Measurements from ENCODE around the gene KCNIP4. TPM values are rescaled to one million over a fixed set of nuclear protein-coding genes. Genes with fewer than 3 reads are reported as not detected.

The KCNIP4 gene
- polyA plus RNA-seq, 3 donors, result 0.09 to 0.25 TPM; not detected in 1

GRCh38 chr4:20922962-20923361 is 1025.6 kb downstream of the KCNIP4 start:
- TF ChIP-seq CTCF (IDR thresholded peaks at IDR 0.05), result no peak
- Histone ChIP-seq H3K4me3 (replicated peaks in 1 of 3; ENCODE audit: low read depth in 2 of 3, low read length in 3 of 3) (no peak overlapping the region), H3K4me1 (ENCODE audit: control insufficient read depth in 1 of 2, insufficient read depth in 2 of 2, low read length in 2 of 2) (no peaks in the 10 kb centered on the region), H3K4me2 (replicated peaks; ENCODE audit: extremely low read depth, low read length, poor library complexity, severe bottlenecking) (no peak overlapping the region), H3K27me3 (ENCODE audit: control insufficient read depth in 2 of 2, insufficient read depth in 2 of 2, low read length in 2 of 2) (no peaks in the 10 kb centered on the region), H3K9ac (ENCODE audit: insufficient read depth, low read length, poor library complexity, severe bottlenecking) (no peak overlapping the region), H3K27ac (ENCODE audit: low read depth in 1 of 2, low read length in 2 of 2) (no peak overlapping the region), H3K9me3 (replicated peaks in 1 of 2; ENCODE audit: control insufficient read depth in 1 of 2, insufficient read depth in 1 of 2, low read length in 2 of 2) (peaks cover 4 to 9% of the 10 kb centered on the region in 2 donors), H3K79me2 (ENCODE audit: insufficient read depth, low read length) (no peaks in the 10 kb centered on the region), H4K20me1 (ENCODE audit: insufficient read depth, low read length) (no peaks in the 10 kb centered on the region), H3K36me3 (replicated peaks in 1 of 2; ENCODE audit: control insufficient read depth in 1 of 2, insufficient read depth in 2 of 2, low read length in 2 of 2) (no peaks in the 10 kb centered on the region), H2AFZ (ENCODE audit: insufficient read depth, low read depth, low read length, poor library complexity, severe bottlenecking) (no peak overlapping the region)
- no CpG with 5 or more reads among the region's 2 CpGs for WGBS (ENCODE audit: insufficient coverage)
- Mint-ChIP-seq H3K4me3 (no peak overlapping the region), H3K9me3 (peaks cover 0 to 9% (median 2%) of the 10 kb centered on the region in 7 donors), H3K27ac (no peak overlapping the region), H3K27me3 (ENCODE audit: low read depth in 3 of 3) (no peaks in the 10 kb centered on the region), H3K36me3 (no peaks in the 10 kb centered on the region), H3K4me1 (no peaks in the 10 kb centered on the region)
- intact Hi-C loops (cut with micrococcal nuclease), result no loop called here
- no peak for DNase-seq

- no peaks in the 10 kb centered on the region for H3K36me3 Mint-ChIP-seq
- Histone ChIP-seq H3K79me2 (ENCODE audit: insufficient read depth, low read length) (no peaks in the 10 kb centered on the region), H3K9ac (ENCODE audit: insufficient read depth, low read length, poor library complexity, severe bottlenecking) (no peak overlapping the region), H3K4me3 (replicated peaks in 1 of 3; ENCODE audit: low read depth in 2 of 3, low read length in 3 of 3) (no peak overlapping the region), H4K20me1 (ENCODE audit: insufficient read depth, low read length) (no peaks in the 10 kb centered on the region), H3K9me3 (replicated peaks in 1 of 2; ENCODE audit: control insufficient read depth in 1 of 2, insufficient read depth in 1 of 2, low read length in 2 of 2) (peaks cover 0 to 7% of the 10 kb centered on the region in 2 donors), H2AFZ (ENCODE audit: insufficient read depth, low read depth, low read length, poor library complexity, severe bottlenecking) (no peak overlapping the region), H3K27ac (ENCODE audit: low read depth in 1 of 2, low read length in 2 of 2) (no peak overlapping the region), H3K4me1 (ENCODE audit: control insufficient read depth in 1 of 2, insufficient read depth in 2 of 2, low read length in 2 of 2) (no peaks in the 10 kb centered on the region), H3K4me2 (replicated peaks; ENCODE audit: extremely low read depth, low read length, poor library complexity, severe bottlenecking) (no peak overlapping the region), H3K36me3 (replicated peaks in 1 of 2; ENCODE audit: control insufficient read depth in 1 of 2, insufficient read depth in 2 of 2, low read length in 2 of 2) (no peaks in the 10 kb centered on the region), H3K27me3 (ENCODE audit: control insufficient read depth in 2 of 2, insufficient read depth in 2 of 2, low read length in 2 of 2) (no peaks in the 10 kb centered on the region)
- no peaks in the 10 kb centered on the region for H3K4me1 Mint-ChIP-seq
- intact Hi-C loops (cut with micrococcal nuclease), result no loop called here
- H3K4me3 Mint-ChIP-seq, result no peak overlapping the region
- peaks cover 0 to 13% (median 3%) of the 10 kb centered on the region in 7 donors for H3K9me3 Mint-ChIP-seq
- H3K27me3 Mint-ChIP-seq (ENCODE audit: low read depth in 3 of 3), result no peaks in the 10 kb centered on the region
- no peak for TF ChIP-seq CTCF (IDR thresholded peaks at IDR 0.05)
- WGBS (ENCODE audit: insufficient coverage), result no CpG with 5 or more reads among the region's 1 CpG
- no peak overlapping the region for H3K27ac Mint-ChIP-seq
- no peak for DNase-seq
Measured at GRCh38 chr4:20916106-20916505, 1032.5 kb downstream of the KCNIP4 start.

All from CD14-positive monocyte (primary cell).